Ureter (tissue), 1 donor: ENCODE measurements around the gene SGIP1. TPM values are rescaled to one million over a fixed set of nuclear protein-coding genes. Genes with fewer than 3 reads are reported as not detected.
"Not testable (repeated sequence)": the region's sequence is repeated elsewhere in the genome, so short reads cannot be mapped to it uniquely, and the experiment has no call there.

Source experiments
- DNase-seq: peaks from one replicate; pipeline ENCODE4 v3.0.0-alpha.2; 2020; ENCODE audit warnings: low spot score
- total RNA-seq: library from RNA; stranded (reverse); gene quantifications from one replicate; pipeline ENCODE4 v1.2.4, GENCODE V29; 2023
- donor health status: DM: yes; HTN: yes; CAD: no.

The SGIP1 gene
- total RNA-seq, 1 donor from 2014 or later: 15.8 TPM

DNA sequence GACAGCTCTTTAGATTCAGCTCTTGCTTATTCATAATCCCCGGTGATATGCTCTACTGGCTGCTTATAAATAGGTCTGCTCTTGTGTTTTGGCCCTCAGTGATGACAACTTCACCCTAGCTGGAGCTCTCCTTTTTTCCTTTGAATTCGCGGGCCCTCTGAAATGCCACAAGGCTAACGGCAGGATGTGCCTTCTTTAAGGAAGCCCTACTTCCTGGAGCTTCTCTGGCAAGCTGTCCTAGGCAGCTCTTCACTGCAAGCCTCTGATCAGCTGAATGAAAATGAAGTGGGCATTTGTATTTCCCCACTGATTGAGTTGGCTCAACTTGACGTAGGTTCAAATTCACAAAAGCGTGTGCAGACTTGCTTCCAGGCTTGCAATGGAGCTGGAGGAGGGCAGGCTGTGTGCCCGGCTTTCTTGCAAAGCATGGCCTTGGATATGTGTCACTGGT lies 22.2 kb downstream of the SGIP1 start:
- DNase-seq: no peak

DNA sequence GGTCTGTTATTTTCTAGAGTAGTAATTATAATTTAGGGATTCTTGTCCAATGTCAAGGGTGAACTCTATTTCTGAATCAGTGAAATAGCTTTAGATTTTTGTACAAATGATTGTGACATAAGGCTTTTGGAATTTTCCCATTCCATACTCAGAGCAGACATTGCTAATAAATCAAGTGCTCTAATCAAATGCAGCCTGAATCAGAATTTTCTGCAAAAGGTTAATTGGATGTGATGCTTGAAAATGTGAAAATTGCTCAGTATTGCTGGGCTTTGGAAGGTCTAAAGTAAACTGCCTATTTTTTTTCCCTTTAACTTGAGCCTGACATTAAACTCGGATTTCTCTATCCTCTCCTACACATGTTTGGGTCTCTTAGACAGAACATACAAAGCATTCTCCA lies 23.2 kb downstream of the SGIP1 start:
- no peak for DNase-seq

DNA sequence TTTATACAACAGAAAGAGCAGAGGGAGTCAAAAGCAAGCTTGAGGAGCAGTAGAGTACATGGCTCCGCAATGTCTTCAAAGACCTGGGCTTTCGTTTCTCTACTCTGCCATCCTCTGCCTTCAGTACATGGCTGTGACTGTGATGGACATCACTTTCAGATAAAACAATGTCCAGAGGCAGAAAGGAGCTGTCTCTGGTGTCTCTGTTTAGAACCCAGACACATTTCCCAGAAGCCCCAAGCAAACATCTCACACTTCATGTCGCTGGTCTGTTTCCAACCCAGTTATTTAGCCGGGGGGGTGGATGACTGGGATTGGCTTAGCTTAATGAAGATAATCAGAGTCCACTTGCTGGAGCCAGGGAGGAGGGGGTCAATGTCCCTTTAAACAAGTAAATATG lies 25.6 kb downstream of the SGIP1 start:
- DNase-seq: no peak

DNA sequence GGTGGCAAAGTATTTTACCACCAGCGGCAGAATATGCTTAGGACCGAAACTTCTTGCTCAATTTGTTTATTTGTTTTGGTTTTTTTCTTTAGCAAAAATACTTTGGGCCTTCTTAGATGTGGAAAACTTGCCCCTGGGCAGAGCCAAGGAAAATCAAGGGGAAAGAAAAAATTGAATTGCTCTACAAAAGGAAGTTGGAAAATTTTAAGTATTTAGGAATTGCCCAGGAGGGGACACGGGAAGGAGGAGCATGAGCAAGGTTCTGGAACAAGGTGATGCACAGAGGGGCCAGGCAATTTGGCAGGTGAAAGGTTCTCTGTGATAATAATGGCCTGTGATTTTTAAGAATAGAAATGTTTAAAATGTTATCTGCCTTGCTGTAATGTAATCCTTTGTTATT lies 28.6 kb downstream of the SGIP1 start:
- no peak for DNase-seq

DNA sequence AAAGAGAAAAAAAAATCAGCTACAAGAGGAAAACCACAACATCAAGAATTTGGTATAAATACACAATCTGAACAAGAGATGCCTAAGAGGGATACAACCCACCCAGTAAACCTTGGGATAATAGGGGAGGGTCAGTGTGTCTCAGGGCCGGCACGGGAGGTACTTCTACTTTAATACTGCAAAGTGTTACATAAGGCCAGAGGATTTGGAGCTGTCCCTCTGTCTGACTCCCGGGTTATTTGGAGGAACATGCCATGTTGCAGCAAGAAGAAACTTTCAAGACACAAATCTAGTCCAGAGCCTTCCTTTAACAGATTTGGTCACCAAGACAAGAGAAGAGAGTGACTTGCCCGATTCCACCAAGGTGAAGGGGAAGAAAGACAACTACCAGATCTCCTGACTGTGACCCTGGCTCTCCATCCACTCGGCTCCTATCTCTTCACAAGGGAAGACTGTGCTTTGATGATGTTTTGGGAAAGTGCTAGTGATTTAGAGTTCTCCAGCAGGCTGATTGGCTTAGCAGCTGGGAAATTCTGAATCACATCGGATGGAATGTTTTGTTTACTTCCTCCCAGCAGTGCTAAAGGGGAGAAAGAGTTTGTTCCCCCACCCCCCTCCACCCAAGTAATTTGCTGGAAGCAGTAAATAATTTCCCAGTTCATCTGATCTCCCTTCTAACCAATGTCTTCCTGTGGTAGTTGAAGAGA lies 29.3 kb downstream of the SGIP1 start:
- no peak for DNase-seq

DNA sequence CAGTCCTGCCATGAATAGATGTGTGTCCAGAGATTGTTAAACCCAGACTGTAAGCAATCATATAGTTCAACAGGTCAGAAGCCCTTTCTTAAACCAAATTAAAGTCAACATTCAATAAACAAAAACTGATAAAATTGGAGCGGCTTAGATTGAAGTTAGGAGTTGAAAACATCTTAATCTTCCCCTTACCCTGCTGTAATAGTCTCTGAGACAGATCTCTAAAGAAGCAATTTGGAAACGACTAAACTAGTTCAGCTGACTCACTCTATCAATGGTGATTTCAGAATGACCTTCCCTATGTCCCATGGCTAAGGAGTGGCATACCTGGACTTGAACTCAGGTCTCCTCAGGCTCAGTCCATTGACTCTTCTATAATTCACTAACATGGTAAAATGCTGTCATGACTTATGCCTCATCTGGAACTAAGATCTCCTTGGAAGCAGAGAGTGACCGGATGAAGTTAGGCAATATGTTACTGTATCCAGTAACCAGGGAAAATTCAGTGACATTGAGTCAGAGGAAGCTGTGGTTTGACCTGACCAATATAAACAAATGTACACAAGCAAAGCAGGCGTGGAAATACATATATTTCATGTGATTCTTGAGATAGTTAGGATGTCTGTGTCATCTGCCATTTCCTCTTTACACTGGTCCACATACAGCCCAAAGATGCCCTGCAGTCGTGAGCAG lies 30.1 kb downstream of the SGIP1 start:
- no peak for DNase-seq

DNA sequence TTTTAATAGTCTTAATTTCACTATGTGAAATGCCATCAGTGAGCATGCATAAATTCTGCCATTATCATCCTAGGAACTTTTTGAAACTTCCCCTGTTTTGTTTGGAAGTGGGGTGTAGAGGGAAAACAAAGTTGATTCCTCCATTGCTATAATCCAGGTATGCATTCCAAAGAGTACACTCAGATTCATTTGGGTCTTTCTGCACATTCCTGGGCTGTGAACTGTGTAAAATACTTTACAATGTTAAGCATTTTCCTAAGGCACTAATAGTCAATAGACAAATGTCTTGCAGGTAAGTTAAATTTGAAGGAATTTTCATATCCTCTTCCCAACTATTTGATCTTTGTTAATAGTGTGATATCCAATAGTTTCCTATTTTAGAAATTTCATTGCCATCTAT lies 36.2 kb downstream of the SGIP1 start:
- DNase-seq: no peak

DNA sequence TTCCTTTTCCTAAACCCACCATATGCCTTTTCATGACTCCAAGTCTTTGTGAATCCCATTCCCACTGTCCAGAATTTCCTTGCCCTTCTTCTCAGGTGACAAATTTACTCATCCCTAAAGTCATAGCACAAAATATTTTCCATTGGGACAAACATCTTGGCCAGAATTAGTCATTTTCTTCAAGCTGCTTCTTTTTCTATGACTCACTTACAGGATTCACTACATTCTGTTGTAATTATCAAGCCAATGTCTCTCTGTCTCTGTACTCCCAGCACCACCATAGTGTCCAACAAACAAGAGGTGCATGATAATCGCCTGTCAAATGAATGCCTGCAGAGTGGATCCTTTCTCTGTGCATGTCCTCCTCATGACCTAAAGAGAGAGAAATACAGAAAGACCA lies 37.8 kb downstream of the SGIP1 start:
- no peak for DNase-seq

DNA sequence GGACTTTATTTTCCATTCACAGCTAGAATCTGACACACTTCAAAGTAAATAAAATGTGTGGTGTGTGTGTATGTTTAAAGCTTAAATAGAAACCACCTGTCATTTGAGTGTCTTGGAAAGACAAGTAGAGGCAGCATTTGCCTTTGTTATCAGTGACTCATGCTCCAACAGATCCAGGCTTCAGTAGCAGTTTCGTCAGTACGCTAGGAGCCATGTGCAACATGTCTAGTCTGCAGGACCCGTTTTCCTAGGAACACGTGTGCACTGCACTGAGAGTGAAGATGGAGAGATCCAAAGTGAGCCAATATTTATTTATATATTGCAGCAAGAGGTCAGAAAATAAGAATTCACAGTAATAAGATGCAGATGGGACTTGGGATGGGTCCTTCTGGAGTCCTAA lies 41.8 kb downstream of the SGIP1 start:
- no peak for DNase-seq

DNA sequence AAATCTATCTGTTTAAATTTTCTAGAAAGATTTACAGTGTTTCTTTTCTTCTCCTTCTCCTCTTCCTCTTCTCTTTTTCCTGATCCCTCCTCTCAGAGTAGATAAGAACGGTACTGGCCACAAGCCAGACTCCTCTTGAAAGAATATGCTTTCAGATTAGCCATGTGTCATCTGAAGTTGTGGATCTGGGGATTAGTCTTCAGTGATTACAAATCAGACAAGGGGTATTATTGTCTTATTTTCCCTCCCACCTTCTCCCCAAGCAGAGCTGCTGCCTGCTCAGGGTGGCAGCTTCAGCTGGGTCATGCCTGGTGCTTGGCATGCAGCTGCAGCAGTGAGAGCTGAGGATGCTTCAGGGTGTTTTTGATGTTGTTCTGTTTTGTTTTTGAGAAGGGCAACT lies 42.7 kb downstream of the SGIP1 start:
- no peak for DNase-seq

DNA sequence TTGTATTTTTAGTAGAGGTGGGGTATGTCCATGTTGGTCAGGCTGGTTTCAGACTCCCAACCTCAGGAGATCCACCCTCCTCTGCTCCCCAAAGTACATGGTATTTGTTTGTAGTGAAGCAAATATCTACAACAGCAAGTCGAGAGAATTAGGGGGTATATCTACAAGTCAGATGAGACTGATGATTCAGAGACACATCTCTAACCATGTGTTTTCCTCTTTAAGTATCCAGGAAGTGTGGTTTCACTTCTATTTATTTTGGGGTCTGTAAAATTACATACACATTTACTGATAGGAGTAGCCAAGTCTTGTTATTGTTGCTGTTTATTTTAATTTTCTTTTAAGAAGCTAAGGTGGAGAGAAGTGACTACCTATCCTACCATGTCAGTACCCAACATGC lies 44.9 kb downstream of the SGIP1 start:
- no peak for DNase-seq

DNA sequence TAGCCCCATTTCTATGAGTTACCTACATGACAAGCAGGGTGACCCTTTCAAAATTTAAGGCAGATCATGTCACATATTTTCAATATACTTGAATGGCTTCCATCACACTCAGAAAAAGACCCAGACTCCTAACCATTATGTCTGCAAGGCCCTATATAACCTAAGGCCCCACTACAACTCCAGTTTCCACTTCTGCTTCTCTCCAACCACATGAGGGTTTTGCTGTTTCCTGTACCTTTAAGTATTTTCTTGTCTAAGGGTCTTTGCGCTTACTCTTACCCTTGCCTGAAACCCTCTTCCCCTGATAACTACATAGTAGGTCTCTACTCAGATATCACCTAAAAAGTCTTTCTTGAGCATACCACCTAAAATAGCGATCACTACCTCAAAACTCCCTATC lies 46.1 kb downstream of the SGIP1 start:
- no peak for DNase-seq

DNA sequence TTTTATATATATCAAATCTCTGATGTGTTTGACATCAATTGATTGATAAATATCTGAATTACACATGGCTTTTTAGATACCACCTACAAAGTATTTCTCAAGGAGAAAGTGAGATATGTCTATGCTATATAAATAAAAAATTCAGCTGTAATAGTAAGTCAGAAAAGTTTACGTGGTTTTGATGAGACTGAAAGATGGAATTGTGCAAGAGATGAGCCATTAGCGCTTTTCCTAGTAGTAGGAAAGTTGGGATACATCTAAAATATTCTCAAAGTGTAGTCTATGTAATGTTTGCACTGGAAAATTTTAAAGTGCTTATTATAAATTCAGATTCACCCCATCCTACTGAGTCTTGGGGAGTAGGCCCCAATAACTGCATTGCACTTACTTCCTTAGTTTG lies 49.1 kb downstream of the SGIP1 start:
- DNase-seq: no peak

DNA sequence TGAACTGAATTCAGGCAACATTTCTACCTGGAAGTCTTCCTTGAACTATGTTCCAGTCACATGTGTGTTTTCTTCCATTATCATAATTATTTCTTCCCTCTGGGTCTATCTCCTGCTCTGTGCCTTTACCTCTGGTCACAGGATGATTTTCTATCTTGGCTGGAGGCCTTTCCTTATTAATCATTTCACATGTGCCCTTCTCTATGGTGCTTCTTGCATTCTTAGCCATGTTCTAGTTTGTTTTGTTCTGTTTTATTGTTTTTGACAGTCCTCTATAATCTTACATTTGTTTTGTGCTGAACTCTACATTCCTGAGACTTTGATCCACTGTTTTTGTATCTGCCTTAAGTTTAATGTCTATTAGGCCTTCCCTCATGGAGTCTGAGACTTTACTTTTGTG lies 51.0 kb downstream of the SGIP1 start:
- no peak for DNase-seq

DNA sequence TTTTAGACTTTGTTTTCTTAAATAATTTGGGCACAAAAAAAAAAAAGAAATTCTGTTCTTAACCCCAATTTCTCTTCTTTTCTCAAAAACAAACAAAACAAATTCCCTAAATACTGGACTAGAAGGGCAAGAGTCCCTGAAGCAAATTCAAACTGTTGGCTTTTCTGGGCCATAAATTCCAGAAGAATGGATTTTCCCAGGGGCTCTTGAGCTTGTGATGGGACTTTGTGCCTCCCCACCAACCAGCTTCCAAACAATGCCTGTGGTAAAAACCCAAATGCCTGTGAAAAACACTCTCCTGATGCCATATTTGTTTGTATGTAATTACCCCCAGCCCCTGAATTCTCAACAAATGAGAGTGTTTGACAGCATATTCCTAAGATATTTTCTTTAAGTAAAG lies 55.4 kb downstream of the SGIP1 start:
- no peak for DNase-seq

DNA sequence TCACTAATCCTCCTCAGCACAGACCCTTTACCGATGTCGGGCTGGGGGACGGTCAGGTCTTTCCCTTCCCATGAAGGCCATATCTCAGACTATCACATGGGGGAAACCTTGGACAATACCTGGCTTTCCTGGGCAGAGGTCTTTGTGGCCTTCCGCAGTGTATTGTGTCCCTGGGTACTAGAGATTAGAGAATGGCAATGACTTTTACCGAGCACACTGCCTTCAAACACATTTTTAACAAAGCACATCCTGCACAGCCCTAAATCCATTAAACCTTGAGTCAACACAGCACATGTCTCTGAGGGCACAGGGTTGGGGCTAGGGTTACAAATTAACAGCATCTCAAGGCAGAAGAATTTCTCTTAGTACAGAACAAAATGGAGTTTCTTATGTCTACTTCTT lies 58.2 kb downstream of the SGIP1 start:
- DNase-seq: not testable (repeated sequence)

DNA sequence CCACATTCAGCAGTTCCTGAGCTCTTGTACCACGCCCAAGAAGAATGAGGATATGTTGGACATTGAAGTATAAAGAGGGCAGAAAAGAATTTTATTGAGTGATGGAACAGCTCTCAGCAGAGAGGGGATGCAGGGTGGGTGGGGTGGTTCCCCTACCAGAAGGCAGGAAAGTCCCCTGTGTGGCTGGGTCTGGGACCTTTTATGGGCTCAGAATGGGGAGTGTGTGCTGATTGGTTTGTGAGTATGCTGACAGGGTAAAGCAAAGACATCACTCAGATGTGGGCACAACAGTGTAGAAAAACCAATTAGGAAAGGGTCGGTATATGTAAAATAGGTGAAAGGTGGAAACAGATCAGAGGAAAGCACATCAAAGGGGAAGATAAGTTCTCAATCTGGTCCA lies 62.2 kb downstream of the SGIP1 start:
- no peak for DNase-seq

DNA sequence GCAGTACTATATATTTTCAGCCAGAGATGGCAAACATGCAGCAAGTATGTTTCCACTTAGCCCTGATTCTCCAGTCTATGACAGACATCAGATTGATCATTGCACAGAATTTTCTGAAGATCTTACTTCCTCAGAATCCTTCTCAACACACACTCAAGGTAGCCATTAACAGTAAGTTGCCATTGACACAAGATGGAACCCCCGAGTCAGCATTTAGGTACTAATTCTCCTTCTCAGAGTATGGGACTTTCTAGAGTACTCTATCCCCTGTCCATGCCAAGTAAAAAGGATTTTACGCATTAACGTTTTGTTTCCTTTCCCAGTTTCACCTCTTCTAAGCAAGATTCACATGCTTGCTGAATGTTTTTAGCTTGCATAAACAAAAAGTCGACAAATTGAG lies 63.5 kb downstream of the SGIP1 start:
- no peak for DNase-seq

DNA sequence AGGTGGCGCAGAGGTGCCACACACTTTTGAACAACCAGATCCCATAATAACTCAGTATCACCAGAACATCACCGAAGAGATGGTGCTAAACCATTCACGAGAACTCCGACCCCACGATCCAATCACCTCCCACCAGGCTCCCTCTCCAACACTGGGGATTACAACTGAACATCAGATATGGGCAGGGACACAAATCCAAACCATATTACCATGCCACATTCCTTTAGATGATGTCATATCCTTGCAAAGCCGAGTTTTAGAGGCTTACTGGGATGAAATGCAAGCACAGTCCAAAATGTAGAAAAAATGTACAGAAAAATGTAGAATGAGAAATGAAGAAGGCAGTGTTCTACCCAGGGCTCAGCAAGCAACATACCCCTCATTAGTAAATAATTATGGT lies 64.7 kb downstream of the SGIP1 start:
- no peak for DNase-seq

DNA sequence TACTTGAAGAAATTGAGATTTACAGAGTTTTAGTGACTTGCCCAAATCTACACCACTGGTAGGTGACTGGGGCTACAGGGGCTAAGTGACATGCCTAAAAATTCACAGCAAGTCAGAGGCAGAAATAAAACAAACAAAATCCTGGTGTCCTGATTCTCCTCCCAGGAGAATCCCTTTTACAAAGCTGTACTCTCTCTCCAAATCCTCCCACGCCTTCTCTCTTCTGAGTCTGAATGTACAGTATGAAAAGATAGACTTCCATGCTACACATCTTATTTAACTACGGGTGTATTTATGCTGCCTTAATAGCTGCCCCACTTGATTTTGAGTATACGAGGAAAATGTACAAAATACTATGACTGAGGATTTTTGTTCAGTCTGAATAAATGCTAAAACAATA lies 65.4 kb downstream of the SGIP1 start:
- no peak for DNase-seq

DNA sequence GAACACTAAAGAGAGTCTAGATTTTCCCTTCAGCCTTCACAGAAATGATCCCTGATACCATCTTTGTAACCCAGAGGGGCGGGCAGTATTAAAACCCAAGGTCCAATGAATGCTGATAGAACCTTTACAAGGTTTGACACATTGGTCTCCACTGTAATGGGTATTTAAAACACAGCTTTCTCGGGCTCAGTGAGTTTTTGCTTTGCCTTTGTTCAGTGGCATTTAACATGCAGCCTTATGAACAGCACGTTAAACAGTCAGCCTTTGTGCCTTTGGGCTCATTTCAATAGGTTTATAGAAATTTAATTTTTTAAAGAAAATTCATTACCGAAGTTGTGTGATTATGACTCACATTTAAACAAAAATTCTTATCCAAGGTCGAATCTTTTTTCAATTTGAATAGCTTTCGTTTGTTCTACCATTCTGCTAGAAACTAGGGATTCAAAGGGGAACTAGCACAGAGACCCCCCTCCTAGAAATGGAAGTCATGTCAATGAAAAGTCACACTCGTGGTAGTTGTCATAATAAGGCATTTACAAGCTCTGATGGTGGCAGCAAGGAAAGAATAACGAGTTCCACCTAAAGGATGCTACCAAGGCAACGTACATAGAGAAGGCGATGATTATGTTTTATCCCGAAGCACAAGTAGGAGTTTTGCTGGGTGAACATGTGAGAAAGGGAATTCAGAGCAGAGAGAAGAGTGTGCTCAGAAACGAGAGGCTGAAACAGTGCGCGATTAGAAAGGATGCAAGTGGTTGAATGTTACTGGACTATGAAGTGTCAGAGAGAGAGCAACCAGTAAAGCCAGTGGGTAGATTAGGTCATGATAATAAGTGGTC lies 66.2 kb downstream of the SGIP1 start:
- no peak for DNase-seq

DNA sequence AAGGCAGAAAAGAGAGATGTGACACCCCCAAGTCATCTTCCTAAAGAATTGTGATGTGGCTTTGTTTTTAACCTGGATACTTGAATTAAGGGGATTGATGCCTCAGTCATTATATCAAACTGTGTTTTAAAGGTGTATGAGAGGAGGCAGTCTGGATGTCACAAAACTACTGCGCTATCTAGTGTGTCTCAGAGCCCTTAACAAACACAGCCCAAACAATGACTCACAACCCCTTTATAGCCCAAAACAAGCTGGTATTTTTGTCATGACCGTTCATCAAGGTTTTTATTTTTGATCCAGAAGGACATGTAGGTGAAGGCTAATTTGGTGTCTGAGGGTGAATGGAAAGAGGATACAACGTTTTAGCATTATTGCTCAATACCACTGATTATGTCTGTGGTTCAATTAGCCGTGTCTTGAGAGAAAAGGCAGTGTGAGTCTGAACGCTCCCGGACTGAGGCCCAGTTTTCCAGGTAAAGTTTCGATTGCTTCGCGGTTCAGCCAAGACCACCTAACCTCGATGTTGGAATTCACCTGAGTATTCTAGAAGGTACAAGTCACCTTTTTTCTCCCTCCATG lies 71.6 kb downstream of the SGIP1 start:
- DNase-seq: no peak
